Esophagus muscularis mucosa (tissue), 4 donors: ENCODE results near the gene GALNT11. TPM values are rescaled to one million over a fixed set of nuclear protein-coding genes. Genes with fewer than 3 reads are reported as not detected.
"Not testable (repeated sequence)": the region's sequence is repeated elsewhere in the genome, so short reads cannot be mapped to it uniquely, and the experiment has no call there.

Source experiments
- DNase-seq: peaks from one replicate; pipeline ENCODE4 v3.0.0-alpha.2; 2017; ENCODE audit errors: extremely low spot score
- H3K27ac ChIP-seq, 4 donors: fragments of 200-600 bp; sonication (generic); replicated peaks in 1 of 4; 1 replicate in 3 of 4; 2 replicates in 1 of 4; pipeline ENCODE4 v1.5.1; 2016 to 2019; ENCODE audit warnings: mild to moderate bottlenecking in 1 of 4
- H3K27me3 ChIP-seq, 4 donors: fragments of 200-600 bp; sonication (generic); one replicate each; pipeline versions ENCODE4 v1.5.1 to v1.6.0; 2016 to 2019
- H3K36me3 ChIP-seq, 4 donors: fragments of 200-600 bp; sonication (generic); one replicate each; pipeline ENCODE4 v1.5.1; 2016 to 2019
- H3K4me1 ChIP-seq, 4 donors: fragments of 200-600 bp; sonication (generic); one replicate each; pipeline ENCODE4 v1.5.1; 2016 to 2019
- H3K4me3 ChIP-seq, 4 donors: fragments of 200-600 bp; sonication (generic); 1 replicate in 2 of 4; 2 replicates in 2 of 4; pipeline ENCODE4 v1.5.1; 2016 to 2019; ENCODE audit warnings: mild to moderate bottlenecking in 4 of 4, moderate library complexity in 1 of 4
- H3K9me3 ChIP-seq, 4 donors: fragments of 200-600 bp; sonication (generic); 1 replicate in 3 of 4; 2 replicates in 1 of 4; pipeline ENCODE4 v1.5.1; 2016 to 2019
- CTCF ChIP-seq, 3 experiments: fragments of 200-600 bp in 2 of 3; fragments of 450-650 bp in 1 of 3; sonication (generic) in 2 of 3; IDR thresholded peaks; one replicate each; pipeline ENCODE4 v1.5.1; 2017 to 2019; ENCODE audit warnings: antibody characterized with exemption in 3 of 3, mild to moderate bottlenecking in 2 of 3, moderate library complexity in 1 of 3
- EP300 ChIP-seq: sonication (generic); formaldehyde crosslinking; IDR thresholded peaks from one replicate; pipeline ENCODE4 v1.6.1; 2017; ENCODE audit warnings: antibody characterized with exemption
- POLR2A ChIP-seq: fragments of 450-650 bp; IDR thresholded peaks from one replicate; pipeline ENCODE4 v1.6.1; 2017; ENCODE audit warnings: antibody characterized with exemption, moderate library complexity, mild to moderate bottlenecking, low read depth
- POLR2AphosphoS5 ChIP-seq, 2 donors: sonication (generic); formaldehyde crosslinking; IDR thresholded peaks; one replicate each; pipeline ENCODE4 v1.6.1; 2017; ENCODE audit warnings: antibody characterized with exemption in 2 of 2
- WGBS: methylation state at CpG from one replicate; pipeline ENCODE4 v1.1.5; 2018; 5-methylcytosine and 5-hydroxymethylcytosine counted together
- intact Hi-C: fragments of 100-400 bp; cut with DNase I; formaldehyde crosslinking; loops from one replicate; pipeline ENCODE4 v1.15.1; 2023
- total RNA-seq, 4 donors: library from RNA; depleted of rRNA; stranded (reverse); fragments of >200 nt; gene quantifications; one replicate each; pipeline versions ENCODE4 v1.1.0 to v1.2.1, GENCODE V29; 2016

The GALNT11 gene
- total RNA-seq, 4 donors from 2014 or later = 33.2 to 51.8 (median 39.5) TPM

GRCh38 chr7:152054367-152055230 lies 29.1 kb downstream of the GALNT11 start:
- Histone ChIP-seq H3K9me3 (no peaks in the 10 kb centered on the region), H3K27ac (no peak overlapping the region), H3K4me3 (no peak overlapping the region), H3K4me1 (peaks cover 0 to 13% (median 6%) of the 10 kb centered on the region in 4 donors), H3K36me3 (peaks cover 0 to 5% (median 0%) of the 10 kb centered on the region in 4 donors), H3K27me3 (no peaks in the 10 kb centered on the region)
- intact Hi-C loops = no loop called here
- TF ChIP-seq CTCF (IDR thresholded peaks at IDR 0.05) = no peak
- TF ChIP-seq EP300 = no peak
- no peak for TF ChIP-seq POLR2AphosphoS5 (IDR thresholded peaks at IDR 0.05)
- TF ChIP-seq POLR2A = no peak
- no peak for DNase-seq
- 76% methylated on average over 8 of the region's 8 CpGs for WGBS

- 98% methylated on average over 3 of the region's 3 CpGs for WGBS
- intact Hi-C loops = no loop called here
- DNase-seq = no peak
- Histone ChIP-seq H3K27me3 (no peaks in the 10 kb centered on the region), H3K4me3 (no peak overlapping the region), H3K4me1 (peaks cover 0 to 5% (median 0%) of the 10 kb centered on the region in 4 donors), H3K27ac (no peak overlapping the region), H3K9me3 (no peaks in the 10 kb centered on the region), H3K36me3 (peaks cover 0 to 5% (median 0%) of the 10 kb centered on the region in 4 donors)
- no peak for TF ChIP-seq EP300
- no peak for TF ChIP-seq POLR2A
- no peak for TF ChIP-seq CTCF (IDR thresholded peaks at IDR 0.05)
Measured at GRCh38 chr7:152056621-152057274, 31.3 kb downstream of the GALNT11 start.

- Histone ChIP-seq H3K4me3 (no peak overlapping the region), H3K36me3 (peaks cover 0 to 5% (median 0%) of the 10 kb centered on the region in 4 donors), H3K27me3 (no peaks in the 10 kb centered on the region), H3K4me1 (peaks cover 0 to 5% (median 0%) of the 10 kb centered on the region in 4 donors), H3K9me3 (no peaks in the 10 kb centered on the region), H3K27ac (no peak overlapping the region)
- WGBS = 95% methylated on average over 1 of the region's 1 CpG
- TF ChIP-seq CTCF (IDR thresholded peaks at IDR 0.05) (no peak), POLR2A (no peak), EP300 (no peak)
- intact Hi-C loops = no loop called here
- DNase-seq = no peak
Measured at GRCh38 chr7:152059311-152059710, 33.8 kb downstream of the GALNT11 start.

- WGBS = 100% methylated on average over 2 of the region's 2 CpGs
- H3K36me3 ChIP-seq, DNase-seq, H3K27ac ChIP-seq, intact Hi-C loops, H3K4me3 ChIP-seq, H3K27me3 ChIP-seq, H3K4me1 ChIP-seq, H3K9me3 ChIP-seq: not testable (repeated sequence)
Measured at GRCh38 chr7:152061086-152061485, 35.6 kb downstream of the GALNT11 start.

- H3K9me3 ChIP-seq, intact Hi-C loops, H3K27me3 ChIP-seq, H3K36me3 ChIP-seq, H3K27ac ChIP-seq, DNase-seq, H3K4me3 ChIP-seq, H3K4me1 ChIP-seq: not testable (repeated sequence)
- WGBS = 97% methylated on average over 3 of the region's 3 CpGs
Measured at GRCh38 chr7:152063192-152063591, 37.7 kb downstream of the GALNT11 start.

- intact Hi-C loops, H3K4me1 ChIP-seq, H3K4me3 ChIP-seq, H3K27me3 ChIP-seq, H3K27ac ChIP-seq, H3K9me3 ChIP-seq, H3K36me3 ChIP-seq, DNase-seq: not testable (repeated sequence)
- WGBS = 95% methylated on average over 3 of the region's 3 CpGs
Measured at GRCh38 chr7:152063821-152064220, 38.3 kb downstream of the GALNT11 start.

GRCh38 chr7:152065800-152066344 lies 40.4 kb downstream of the GALNT11 start:
- H3K4me3 ChIP-seq, H3K9me3 ChIP-seq, DNase-seq, H3K27me3 ChIP-seq, H3K27ac ChIP-seq, H3K4me1 ChIP-seq, intact Hi-C loops, H3K36me3 ChIP-seq: not testable (repeated sequence)
- WGBS = 91% methylated on average over 10 of the region's 10 CpGs
